Fibroblast of skin of scalp (primary cell): ENCODE results near the gene RNASE4.
A peak's percentile ranks its signal among the peaks of the same experiment; 100 is the strongest.

ENCODE experiments used
- DNase-seq: peaks from one replicate; pipeline ENCODE4 v3.0.0-alpha.2; 2013

RNASE4 gene

DNA sequence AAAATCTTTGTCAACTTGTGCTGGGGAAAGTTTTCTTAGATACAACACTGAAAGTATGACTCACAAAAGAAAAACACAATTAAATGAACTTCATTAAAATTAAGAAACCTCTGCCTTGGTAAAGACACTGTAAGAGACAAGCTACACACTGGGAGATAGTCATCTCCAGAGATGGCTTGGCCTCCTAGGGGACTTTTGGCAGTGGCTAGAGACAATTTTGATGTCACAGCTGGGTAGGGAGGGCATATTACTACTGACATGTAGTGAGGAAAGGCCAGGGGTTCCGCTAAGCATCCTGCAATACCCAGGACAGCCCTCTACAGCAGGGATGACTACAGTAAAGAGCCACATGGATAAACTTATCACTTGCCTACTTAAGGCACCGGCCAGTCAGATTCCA is 8.7 kb upstream of the RNASE4 start:
- no peak for DNase-seq

DNA sequence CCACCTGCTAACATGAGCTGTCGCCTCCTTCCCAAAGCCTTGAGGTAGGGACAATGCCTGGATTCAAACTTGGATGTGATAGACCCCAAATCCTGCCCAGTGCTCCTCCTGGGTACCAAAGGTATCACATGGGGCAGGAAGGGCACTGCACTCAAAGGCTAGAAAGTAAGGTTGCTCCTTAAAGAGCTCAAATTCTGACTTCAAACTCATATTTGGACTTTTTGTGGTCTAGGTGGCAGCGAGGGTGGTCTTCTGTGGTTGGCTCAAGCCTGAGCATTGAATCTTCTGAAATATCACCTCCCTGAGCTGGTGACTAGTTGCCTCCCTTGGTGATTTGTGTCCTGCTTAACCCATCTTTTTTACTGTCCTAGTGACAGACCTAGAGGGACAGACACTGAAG is 8.3 kb upstream of the RNASE4 start:
- DNase-seq: no peak

DNA sequence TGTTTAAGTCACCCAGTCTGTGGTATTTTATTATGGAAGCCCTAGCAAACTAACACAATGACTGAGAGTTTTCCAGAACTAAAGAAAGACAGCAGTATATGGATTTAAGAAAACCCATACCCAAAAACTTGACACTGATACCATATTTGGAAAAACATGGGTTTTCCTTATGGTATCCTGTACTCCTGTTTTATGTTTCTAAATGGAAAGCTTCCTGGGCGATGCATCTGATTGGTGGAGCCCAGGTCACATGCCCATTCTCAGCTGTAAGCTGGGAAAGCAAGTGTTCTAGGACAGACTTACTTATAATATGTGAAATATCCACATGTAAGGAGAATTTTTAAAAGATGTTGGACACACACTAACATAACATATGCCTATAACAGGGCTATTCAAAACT is 4.5 kb upstream of the RNASE4 start:
- DNase-seq: peak; percentile 58

DNA sequence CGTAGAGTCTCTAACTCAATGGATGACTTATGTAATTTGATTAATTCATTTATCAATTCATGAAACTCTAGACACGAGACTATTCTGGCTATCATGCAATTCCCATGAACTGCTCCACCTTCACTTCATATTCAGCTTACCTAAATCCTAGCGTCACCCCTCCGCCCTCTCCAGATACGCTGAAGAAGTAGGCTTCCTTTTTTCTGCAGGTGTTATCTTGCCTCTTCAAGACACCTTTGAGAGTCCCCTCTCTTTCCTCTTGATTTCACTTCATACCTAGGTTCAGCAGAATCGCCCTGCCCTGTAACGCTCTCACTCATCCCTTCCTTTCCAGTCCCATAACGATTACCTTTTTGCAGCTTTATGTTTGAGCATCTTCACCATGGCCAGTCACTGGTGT is 4.0 kb upstream of the RNASE4 start:
- no peak for DNase-seq

DNA sequence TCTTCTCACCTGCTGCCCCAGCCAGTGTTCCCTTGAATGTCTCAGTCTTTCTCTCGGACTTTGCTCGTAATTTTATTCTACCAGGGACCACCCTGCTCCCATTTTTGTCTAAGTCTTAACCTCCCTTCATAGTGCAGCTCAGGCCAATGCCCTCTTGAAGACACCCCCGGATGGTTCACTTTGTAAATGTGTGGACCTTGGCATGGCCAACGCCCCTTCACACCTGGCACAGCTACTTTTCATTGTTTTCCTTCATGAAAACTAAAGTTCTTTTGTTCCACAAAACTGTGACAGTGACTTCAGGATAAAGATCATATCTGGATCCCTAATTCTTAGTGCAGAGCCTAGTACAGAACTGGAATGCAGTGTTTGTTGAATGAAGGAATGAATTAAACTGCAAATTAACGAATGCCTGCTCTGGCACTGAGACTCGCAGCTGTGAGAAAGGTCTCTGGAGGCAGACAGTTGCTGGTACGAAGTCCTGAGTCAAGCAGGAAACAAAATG is 3.5 kb upstream of the RNASE4 start:
- no peak for DNase-seq

DNA sequence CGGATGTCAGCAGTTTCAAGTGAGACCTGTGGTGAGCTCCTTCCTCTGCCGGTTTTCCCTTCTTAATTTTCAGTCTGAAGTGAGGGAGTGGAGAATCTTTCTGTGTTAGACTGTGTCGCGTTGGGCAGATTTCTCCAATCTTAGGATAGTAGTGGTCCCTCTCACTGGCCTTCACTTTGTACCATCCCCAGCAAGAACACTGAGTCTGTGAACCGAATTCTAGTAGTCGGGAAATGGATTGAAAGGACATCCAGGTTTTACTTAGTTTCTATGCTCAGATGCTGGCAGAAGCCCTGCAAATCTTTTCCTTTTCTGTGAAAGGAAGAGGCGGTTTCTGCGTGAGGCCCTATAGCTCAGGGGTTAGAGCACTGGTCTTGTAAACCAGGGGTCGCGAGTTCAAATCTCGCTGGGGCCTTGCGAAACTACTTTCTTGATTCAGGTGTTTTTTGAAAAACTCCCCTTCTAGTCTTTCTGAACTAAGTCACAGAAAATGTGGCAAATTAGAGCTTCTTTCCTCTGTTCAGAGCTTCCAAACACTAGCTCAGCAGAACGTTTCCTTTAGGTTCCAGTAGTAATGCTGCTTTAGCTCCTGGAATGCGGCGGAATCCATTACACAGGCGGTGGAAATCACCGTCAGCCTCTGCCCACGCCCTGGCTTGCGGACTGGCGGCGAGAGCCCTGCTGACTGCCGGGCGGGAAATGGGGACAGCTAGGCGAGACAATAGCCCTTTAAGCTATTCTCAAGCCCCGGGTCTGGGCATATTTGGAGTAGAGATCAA is 2.8 kb upstream of the RNASE4 start:
- DNase-seq: peak; percentile 94

DNA sequence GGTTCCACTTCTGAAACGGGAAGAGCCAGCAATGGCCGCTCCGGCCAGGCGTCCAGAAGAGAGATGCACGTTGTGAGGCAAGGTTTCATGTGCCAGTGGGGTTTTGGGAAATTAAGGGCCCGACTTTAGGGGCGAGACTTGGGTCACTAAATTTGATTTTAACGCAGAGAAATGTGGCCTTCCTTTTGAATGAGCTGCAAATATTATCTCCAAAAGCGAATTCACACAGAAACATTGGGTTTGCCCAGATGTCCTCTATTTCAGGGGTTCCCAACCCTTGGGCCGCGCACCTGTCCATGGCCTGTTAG is 2.3 kb upstream of the RNASE4 start:
- DNase-seq: no peak

DNA sequence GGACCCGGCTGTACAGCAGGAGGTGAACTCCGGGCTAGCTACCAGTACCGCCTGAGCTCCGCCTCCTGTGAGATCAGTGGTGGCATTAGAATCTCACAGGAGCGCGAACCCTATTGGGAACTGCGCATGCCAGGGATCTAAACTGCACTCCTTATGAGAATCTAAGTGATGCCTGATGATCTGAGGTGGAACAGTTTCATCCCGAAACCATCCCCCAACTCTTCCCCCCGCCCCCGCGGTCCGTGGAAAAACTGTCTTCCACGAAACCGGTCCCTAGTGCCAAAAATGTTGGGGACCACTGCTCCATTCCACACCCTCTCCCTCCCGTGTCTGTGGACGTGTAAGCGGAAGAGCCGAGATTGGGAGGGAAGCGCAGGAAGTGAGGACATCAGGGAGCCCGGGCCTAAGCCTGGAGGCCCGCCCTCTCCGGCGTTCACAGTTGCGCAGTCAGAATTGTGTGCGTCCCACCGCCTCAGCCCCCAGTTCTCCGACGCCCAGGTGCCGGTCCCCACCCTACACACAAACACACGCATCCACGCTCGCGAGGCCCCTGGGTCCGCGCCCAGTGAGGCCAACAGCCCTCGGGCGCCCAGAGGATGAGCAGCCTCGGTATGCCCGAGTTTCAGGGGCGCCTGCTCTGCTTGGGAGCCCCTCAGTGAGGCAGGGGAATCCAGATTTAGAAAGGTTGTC is 1.8 kb upstream of the RNASE4 start:
- peak; percentile 96 for DNase-seq

DNA sequence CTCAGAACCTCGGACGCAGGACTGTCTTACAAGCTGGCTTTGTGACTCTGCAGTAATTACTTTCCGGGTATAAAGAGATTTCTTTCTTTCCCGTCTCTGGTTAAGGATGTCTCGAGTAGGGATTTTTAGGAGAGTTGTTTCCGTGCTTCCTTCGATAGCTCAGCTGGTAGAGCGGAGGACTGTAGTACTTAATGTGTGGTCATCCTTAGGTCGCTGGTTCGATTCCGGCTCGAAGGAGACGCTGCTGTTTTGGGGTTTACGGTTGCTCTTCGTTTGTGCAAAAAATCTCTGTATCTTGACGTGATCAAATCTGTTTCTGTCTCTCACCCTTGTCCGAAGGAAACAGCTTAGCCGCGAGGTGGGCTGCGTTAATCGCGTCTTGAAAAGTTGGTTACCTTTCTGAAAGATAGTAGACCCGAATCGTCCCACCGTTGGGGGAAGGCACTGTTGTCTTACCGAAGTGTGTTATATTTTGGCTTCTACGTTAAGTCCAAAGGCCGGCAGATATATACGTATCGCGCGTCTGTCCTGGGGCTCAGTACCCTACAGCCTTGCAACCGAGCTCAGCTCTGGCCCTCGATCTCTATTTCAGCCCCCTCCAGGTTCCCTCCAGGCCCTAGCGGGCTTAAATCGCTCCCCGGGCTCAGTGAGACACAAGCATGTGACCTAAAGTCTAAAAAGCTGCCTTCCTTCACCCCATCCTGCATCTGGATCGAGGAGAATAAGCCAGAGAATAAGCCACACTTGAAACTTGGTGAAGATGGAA is 1.1 kb upstream of the RNASE4 start:
- DNase-seq: peak; percentile 96

DNA sequence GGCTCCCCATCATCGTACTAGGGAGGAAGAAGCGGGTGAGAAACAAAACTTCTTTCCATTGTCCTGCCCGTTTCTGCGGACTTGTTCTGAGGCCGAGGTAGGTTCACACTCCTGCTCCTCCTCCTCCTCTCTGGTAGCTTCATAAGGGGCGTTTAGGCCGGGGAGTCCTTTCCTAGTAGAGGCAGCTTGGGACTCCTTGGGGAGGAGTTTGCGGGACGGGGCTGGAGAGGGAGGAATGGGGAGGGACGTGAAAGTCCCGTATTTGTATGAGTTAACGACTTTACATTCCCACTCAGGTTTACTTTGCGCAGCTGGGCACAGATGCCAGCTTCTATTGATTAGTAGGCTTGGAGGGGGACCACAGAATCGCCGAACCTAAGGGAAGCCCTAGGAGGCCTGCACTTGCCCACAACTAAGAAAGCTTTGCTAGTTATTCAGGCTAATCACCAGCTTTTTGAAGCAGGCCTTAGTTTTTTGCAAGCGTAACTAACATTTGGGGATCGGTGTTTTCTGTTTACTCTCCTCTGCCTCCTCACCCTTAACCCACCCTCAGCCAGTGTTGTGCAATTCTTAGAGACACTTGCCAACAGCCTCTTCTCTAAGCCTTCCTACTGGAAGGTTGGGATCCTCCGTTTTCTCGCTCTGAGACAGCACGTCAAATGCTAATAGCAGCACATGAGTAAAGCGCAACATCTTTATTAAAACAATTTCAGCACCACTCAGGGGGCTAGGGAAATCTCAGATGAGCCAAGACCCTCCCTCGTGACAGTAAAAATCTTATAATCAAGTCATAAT is 499 bp downstream of the RNASE4 start:
- DNase-seq: peak; percentile 61

DNA sequence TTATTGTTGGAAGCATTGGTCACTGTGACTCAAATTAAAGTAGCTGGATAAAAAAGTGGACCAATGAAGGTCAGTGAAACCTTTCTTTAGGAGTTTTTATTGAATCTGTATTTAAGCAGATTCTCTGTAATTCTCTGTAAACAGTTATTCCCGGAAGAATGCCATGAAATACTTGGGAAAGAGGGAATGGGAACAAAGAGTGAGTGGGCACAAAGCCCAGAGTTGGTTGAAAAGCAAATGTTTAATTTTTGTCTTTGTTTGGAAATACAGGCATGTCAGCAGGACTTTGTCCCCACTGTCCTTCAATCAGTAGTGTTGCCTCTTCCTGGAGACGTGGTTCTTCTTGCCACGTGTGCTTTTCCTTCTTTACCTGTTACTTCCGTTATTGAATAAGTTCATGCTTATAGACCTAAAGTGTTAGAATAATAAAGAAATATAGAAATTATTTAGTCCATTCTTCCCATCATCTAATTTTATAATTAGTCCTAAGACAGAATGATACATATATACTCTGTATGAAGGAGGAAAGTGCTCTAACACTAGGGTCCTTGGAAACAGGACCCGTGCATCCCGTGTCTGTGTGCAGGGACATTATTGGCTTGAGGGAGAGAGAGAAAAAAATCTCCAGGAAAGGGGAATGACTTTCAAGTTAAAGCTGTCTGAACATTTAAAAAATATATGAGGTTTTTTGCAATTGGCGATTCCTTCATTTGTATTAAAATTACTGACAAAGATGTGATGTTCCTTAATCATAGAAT is 2.2 kb downstream of the RNASE4 start:
- no peak for DNase-seq

DNA sequence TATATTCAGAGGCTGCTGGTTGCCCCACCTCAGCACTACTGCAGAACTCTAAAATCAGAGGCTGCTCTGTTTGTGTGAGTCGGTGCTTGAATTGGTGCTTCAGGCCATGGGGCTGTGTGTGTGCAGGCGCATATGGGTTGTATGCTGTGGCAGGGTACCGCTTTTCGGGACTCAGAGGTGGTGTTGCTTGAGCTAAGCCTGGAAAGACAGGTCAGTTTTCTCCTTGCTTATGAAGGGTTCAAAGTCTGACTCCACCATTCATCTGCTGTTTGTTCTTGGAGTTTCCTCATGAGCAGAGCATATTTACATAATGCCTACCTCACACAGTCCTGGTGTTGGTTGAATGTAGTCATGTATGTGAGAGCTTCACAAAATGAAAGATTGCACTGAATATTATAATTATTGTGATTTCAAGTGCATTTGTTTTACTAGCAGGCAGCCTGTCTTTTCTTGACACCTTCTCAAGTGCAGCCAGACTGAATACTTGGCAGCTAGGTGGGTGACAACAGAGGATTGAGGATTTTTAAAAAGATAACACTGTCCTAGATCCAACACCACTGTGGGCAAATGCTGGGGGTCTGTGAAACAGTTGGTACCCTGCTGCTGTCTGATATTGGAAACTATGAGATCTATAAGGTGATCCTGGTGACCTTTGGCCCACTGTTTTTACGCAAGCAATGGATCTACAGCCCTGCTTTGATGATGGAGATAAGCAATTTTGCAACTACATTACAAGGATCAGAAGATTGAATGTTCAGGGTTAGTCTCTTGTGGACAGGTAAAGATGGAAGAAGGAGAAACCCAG is 3.2 kb downstream of the RNASE4 start:
- no peak for DNase-seq

DNA sequence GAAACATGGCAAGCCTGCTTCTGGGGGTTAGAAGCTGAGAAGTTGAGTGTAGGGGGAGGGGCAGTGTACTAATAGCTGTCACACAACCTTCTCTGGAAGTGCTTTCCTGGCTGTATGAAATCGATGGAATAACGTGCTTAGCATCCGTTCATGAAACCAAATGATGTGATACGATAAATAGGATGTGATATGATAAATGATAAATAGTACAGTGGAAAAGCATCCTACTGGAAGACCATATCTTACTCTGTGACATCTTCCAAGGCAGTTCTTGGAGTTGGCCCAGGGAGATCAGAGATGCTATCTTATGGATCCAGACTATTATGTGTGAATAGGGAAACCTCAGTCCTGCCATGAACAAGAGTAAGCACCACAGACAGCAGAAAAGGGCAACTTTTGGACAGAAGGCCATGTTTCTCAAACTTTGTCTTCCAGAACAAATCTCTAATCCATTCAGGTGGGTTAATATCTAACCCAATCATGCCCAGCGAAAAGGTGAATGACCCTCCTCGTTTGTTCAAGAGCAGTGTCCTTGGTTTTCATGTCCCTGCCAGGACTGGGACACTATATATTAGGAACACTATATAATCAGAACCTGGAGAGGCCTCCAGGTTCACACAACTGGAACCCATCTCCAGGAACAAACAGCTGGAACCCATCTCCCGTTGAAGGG is 3.9 kb downstream of the RNASE4 start, which contains the start of gene ANG:
Gene ANG, plus strand, starts transcription at position 598 of the 673 bp plus-strand sequence. CDS start 4,801 bp downstream, outside the sequence.
- no peak for DNase-seq

DNA sequence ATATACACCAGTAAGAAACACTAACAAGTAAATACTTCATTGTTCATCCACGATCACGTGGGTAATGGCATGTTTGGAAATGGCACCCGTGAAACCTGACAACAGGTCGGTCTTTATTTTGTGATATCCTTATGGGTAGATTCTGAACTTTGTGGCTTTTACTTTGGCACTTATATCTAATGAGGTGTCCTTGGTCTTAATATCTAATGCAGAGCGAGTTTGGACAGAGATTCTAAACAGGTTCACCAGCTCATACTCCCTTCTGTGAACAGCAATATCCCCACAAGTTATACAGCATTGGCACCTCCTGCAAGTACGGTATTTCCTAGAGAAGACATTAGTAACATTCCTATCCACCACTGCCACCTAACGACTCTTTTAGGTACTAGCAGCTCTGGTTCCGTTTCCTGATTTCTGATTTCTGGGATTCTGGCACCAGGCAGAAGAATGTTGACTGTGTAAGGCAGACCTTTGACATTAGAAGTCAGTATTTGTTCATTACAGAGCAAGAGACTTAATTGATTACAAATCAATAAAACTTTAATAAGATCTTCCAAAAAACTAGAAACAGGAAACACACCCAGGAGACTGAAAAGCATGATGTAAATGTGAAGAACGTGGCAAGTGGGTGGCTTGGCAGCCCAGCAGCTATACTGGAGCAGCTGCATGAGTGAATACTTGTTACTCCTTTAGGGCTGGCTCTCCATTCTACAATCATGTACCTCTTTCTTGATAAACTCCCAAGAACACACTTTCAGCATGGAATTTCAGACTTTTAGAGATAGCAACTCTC is 6.7 kb downstream of the RNASE4 start:
- DNase-seq: peak; percentile 68

DNA sequence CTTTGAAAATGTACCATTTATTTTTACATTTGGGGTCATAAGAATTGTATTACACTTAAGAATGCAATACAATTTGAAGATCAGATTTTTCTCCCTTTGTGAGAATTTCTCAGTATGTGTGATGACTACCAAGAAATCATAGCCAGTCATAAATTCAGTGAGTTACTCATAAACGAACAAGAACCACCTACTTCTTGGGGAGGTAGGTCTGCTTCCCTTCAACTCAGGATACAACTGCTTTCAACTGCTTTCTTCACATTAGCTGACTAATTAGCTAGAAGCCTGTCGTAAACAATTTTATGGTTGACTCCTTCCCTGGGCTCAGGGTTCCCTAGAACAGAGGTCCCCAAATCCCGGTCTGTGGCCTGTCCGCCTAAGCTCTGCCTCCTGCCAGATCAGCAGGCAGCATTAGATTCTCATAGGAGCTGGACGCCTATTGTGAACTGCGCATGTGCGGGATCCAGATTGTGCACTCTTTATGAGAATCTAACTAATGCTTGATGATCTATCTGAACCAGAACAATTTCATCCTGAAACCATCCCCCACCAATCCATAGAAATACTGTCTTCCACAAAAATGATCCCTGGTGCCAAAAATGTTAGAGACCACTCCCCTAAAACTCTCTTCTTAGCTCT is 7.9 kb downstream of the RNASE4 start:
- no peak for DNase-seq

DNA sequence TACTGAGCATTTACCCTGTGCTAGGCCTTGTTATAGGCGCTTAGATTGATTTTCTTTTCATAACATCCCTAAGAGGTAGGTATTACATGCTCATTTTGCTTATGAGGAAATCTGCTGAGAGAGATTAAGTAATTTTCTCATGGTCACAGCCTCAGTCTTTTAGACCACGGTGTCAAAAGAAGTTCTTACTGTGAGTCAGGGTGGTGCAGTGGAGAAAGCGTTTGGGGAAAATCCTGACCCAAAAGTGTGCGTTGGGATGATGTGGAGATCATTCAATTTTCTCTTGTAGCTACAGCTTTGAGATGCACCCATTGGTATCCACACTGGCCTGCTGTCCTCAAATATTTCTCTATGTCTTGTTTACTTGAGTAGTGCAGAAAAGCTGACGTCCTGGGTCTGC is 12.4 kb downstream of the RNASE4 start:
- DNase-seq: no peak

DNA sequence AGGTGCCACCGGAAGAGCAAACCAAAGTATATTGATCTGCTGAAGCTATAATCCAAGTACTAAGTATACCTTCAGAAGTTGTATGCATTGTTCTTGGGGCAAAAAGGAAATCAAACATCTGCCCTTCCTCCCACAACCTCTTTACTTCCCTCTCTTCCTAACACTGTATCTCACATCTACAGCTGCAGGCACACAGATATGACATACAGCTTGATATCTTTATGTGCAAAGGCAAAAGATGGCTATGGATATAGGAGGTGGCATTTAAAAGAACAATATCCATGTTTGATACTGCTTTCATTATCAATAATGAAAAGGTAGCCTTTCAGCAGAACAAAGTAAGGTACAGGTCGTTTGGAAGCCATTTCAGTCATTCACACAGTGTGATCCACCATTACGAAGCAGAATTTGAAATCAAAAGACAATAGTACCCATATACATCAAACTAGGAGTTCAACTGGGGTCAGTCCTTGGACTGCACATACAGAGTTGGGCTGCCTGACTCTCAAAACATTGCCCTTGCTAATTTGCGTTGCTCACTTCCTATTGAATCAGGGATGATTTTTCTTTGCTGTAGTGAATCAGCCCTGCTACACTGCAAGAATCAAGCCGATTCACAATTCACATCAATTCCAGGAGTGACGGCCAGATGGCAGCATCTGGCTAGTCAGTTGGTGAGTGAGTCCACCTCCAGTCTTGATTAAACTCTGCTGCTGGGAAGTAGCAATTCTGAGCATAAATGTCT is 13.1 kb downstream of the RNASE4 start:
- DNase-seq: peak; percentile 63

DNA sequence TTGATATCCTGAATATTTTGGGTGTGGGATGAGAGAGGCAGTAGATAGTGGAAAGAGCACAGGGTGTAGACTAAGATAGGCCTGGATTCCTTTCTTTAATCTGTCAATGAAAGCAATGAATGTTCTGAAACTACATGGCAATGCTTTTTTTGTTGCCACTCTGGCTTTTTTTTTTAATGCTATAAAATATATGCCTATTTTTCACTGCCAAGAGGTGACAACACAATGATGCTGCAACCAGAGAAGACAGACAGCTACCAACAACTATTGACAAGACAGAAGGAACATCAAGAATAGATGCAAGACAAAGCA is 13.6 kb downstream of the RNASE4 start:
- no peak for DNase-seq
